Skeletal muscle satellite cell (primary cell): ENCODE measurements around the gene RAB3C.

ENCODE experiments used
- H3K27me3 ChIP-seq: 2 replicates; pipeline ENCODE4 v1.7.0; 2013; ENCODE audit warnings: low read length; ENCODE audit not compliant: control insufficient read depth, insufficient read depth
- H3K36me3 ChIP-seq: 2 replicates; pipeline ENCODE4 v1.7.0; 2013; ENCODE audit warnings: mild to moderate bottlenecking, control low read depth, low read length; ENCODE audit not compliant: insufficient read depth
- H3K4me1 ChIP-seq: 2 replicates; pipeline ENCODE4 v1.7.0; 2013; ENCODE audit warnings: low read length; ENCODE audit not compliant: control insufficient read depth, insufficient read depth
- H3K4me2 ChIP-seq: 2 replicates; pipeline ENCODE4 v1.7.0; 2013; ENCODE audit warnings: mild to moderate bottlenecking, low read length
- H3K4me3 ChIP-seq: 2 replicates; pipeline ENCODE4 v1.7.0; 2013; ENCODE audit warnings: low read length
- H3K9ac ChIP-seq: 2 replicates; pipeline ENCODE4 v1.7.0; 2013; ENCODE audit warnings: mild to moderate bottlenecking, low read depth, low read length, moderate library complexity
- H3K9me3 ChIP-seq: replicated peaks from 2 replicates; pipeline ENCODE4 v1.7.0; 2013; ENCODE audit warnings: mild to moderate bottlenecking, control low read depth, low read length

Gene RAB3C

GRCh38 chr5:58842852-58843251 is 260.0 kb downstream of the RAB3C start:
- no peak overlapping the region for H3K4me2 ChIP-seq
- H3K36me3 ChIP-seq = no peaks in the 10 kb centered on the region
- no peak overlapping the region for H3K9ac ChIP-seq
- H3K9me3 ChIP-seq = no peaks in the 10 kb centered on the region
- H3K4me1 ChIP-seq = no peaks in the 10 kb centered on the region
- H3K27me3 ChIP-seq = peaks cover 10% of the 10 kb centered on the region
- no peak overlapping the region for H3K4me3 ChIP-seq

- no peaks in the 10 kb centered on the region for H3K4me1 ChIP-seq
- H3K9ac ChIP-seq = no peak overlapping the region
- H3K36me3 ChIP-seq = no peaks in the 10 kb centered on the region
- H3K4me2 ChIP-seq = no peak overlapping the region
- H3K4me3 ChIP-seq = no peak overlapping the region
- H3K27me3 ChIP-seq = peaks cover 22% of the 10 kb centered on the region
- no peaks in the 10 kb centered on the region for H3K9me3 ChIP-seq
Observed at GRCh38 chr5:58844395-58844794, 261.5 kb downstream of the RAB3C start.

GRCh38 chr5:58847041-58847440 is 264.2 kb downstream of the RAB3C start:
- Histone ChIP-seq H3K36me3 (no peaks in the 10 kb centered on the region), H3K4me3 (no peak overlapping the region), H3K9me3 (no peaks in the 10 kb centered on the region), H3K4me1 (no peaks in the 10 kb centered on the region), H3K4me2 (no peak overlapping the region), H3K27me3 (peaks cover 46% of the 10 kb centered on the region), H3K9ac (no peak overlapping the region)

- H3K36me3 ChIP-seq = no peaks in the 10 kb centered on the region
- H3K27me3 ChIP-seq = peaks cover 63% of the 10 kb centered on the region
- no peak overlapping the region for H3K4me3 ChIP-seq
- H3K4me1 ChIP-seq = no peaks in the 10 kb centered on the region
- no peak overlapping the region for H3K9ac ChIP-seq
- H3K4me2 ChIP-seq = no peak overlapping the region
- no peaks in the 10 kb centered on the region for H3K9me3 ChIP-seq
Observed at GRCh38 chr5:58849223-58849622, 266.3 kb downstream of the RAB3C start.

- no peaks in the 10 kb centered on the region for H3K4me1 ChIP-seq
- H3K9ac ChIP-seq = no peak overlapping the region
- H3K9me3 ChIP-seq = no peaks in the 10 kb centered on the region
- H3K4me3 ChIP-seq = no peak overlapping the region
- H3K27me3 ChIP-seq = peaks cover 65% of the 10 kb centered on the region
- H3K36me3 ChIP-seq = no peaks in the 10 kb centered on the region
- no peak overlapping the region for H3K4me2 ChIP-seq
Observed at GRCh38 chr5:58849921-58850667, 267.2 kb downstream of the RAB3C start.

GRCh38 chr5:58851153-58851552 is 268.3 kb downstream of the RAB3C start:
- H3K4me2 ChIP-seq = no peak overlapping the region
- no peaks in the 10 kb centered on the region for H3K9me3 ChIP-seq
- peaks cover 68% of the 10 kb centered on the region for H3K27me3 ChIP-seq
- no peak overlapping the region for H3K4me3 ChIP-seq
- no peaks in the 10 kb centered on the region for H3K36me3 ChIP-seq
- H3K9ac ChIP-seq = no peak overlapping the region
- no peaks in the 10 kb centered on the region for H3K4me1 ChIP-seq

- peaks cover 71% of the 10 kb centered on the region for H3K27me3 ChIP-seq
- H3K4me1 ChIP-seq = no peaks in the 10 kb centered on the region
- H3K9ac ChIP-seq = no peak overlapping the region
- no peak overlapping the region for H3K4me3 ChIP-seq
- H3K36me3 ChIP-seq = no peaks in the 10 kb centered on the region
- H3K4me2 ChIP-seq = no peak overlapping the region
- H3K9me3 ChIP-seq = no peaks in the 10 kb centered on the region
Observed at GRCh38 chr5:58851571-58851970, 268.7 kb downstream of the RAB3C start.

- Histone ChIP-seq H3K36me3 (no peaks in the 10 kb centered on the region), H3K4me3 (no peak overlapping the region), H3K27me3 (peaks cover 65% of the 10 kb centered on the region), H3K9me3 (no peaks in the 10 kb centered on the region), H3K9ac (no peak overlapping the region), H3K4me2 (no peak overlapping the region), H3K4me1 (no peaks in the 10 kb centered on the region)
Observed at GRCh38 chr5:58852566-58852965, 269.7 kb downstream of the RAB3C start.

GRCh38 chr5:58854441-58854840 is 271.6 kb downstream of the RAB3C start:
- H3K36me3 ChIP-seq = no peaks in the 10 kb centered on the region
- H3K4me2 ChIP-seq = no peak overlapping the region
- no peaks in the 10 kb centered on the region for H3K9me3 ChIP-seq
- no peaks in the 10 kb centered on the region for H3K4me1 ChIP-seq
- no peak overlapping the region for H3K9ac ChIP-seq
- peaks cover 52% of the 10 kb centered on the region for H3K27me3 ChIP-seq
- no peak overlapping the region for H3K4me3 ChIP-seq

- Histone ChIP-seq H3K36me3 (no peaks in the 10 kb centered on the region), H3K9ac (no peak overlapping the region), H3K4me3 (no peak overlapping the region), H3K9me3 (no peaks in the 10 kb centered on the region), H3K4me2 (no peak overlapping the region), H3K4me1 (no peaks in the 10 kb centered on the region), H3K27me3 (peaks cover 42% of the 10 kb centered on the region)
Observed at GRCh38 chr5:58855851-58856739, 273.2 kb downstream of the RAB3C start.

- H3K27me3 ChIP-seq = peaks cover 43% of the 10 kb centered on the region
- no peak overlapping the region for H3K4me3 ChIP-seq
Observed at GRCh38 chr5:58857609-58858008, 274.7 kb downstream of the RAB3C start.

More at GRCh38 chr5:58857609-58858008, 274.7 kb downstream of the RAB3C start:
- Histone ChIP-seq H3K9me3 (no peaks in the 10 kb centered on the region), H3K4me2 (no peak overlapping the region), H3K36me3 (no peaks in the 10 kb centered on the region), H3K4me1 (no peaks in the 10 kb centered on the region), H3K9ac (no peak overlapping the region)
